ENCODE measurements around the gene ADAMTSL2. TPM values are rescaled to one million over a fixed set of nuclear protein-coding genes. Genes with fewer than 3 reads are reported as not detected.

Gene ADAMTSL2
- polyA plus RNA-seq, 12 donors, result 2.3 to 4.6 (median 2.6) TPM; not detected in 2

DNA sequence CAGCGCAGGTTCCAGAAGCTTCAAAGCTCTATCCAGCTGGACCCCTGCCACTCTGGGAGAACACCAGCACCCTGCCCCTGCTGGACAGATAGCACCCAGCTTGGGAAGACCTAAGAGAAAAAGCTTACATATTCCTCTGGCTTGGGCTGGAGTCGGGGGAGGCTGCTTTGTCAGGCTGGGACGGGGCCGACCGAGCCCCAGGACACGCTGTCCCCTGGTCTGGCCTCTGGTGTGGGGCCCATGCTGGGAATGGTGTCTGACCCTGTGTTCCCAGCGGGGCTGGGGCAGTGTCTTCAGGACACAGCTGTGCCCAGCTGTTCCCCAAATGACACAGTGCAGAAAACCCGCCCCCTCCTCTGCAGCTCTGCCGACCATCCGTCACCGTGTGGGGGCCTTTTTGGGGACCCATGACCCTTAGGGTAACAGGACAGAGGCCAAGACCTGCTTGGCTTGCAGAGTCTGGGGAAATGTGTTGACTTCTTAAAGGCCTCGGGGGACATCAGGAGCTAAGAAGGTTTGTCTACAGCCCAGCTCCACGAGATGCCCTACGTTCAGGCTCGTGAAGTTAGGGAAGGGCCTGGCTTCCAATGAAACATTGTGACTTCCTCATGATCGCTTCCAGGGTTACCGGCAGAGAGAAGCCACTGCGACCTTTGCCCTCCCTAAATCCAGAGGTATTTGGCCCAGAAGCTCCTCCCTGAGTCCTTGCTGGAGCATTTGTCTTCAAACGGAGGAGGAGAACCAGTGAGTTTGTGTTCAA, 35.2 kb upstream of the ADAMTSL2 start:
- no peak for DNase-seq

DNA sequence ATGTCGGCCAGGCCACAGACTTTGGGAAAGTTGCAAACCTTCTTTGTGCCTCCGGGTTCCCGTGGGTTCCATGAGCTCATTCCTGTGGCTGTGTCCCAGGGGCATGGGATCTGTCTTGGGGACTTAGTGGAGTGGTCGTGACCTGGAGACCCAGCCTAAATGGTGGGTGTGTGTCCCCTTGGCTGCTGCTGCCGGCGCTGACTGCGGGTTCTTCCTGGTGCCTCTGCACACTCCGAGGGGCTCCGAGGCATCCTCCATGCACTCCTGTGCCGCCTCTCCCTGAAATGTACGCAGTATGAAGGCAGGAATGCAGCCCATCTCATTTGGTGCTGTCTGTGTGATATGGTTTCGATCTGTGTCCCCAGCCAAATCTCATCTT, 34.6 kb upstream of the ADAMTSL2 start:
- no peak for DNase-seq

DNA sequence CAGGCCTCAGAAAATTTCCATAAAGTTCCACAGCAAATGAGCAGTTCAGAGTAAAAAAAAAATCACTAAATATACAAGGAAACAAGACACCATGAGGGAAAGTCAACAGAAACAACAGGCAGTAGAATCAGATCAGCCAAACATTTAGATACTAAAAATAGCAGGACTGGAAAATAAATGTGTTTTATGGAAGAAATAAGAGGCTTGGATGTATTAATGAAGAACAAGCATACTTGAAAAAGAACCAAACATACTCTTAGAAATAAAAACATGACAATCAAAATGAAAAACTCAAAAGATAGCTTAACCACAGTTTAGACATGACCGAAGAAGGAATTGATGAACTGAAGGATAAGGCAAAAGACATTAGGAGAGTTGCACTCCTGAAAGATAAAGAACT, 32.4 kb upstream of the ADAMTSL2 start:
- no peak for DNase-seq

DNA sequence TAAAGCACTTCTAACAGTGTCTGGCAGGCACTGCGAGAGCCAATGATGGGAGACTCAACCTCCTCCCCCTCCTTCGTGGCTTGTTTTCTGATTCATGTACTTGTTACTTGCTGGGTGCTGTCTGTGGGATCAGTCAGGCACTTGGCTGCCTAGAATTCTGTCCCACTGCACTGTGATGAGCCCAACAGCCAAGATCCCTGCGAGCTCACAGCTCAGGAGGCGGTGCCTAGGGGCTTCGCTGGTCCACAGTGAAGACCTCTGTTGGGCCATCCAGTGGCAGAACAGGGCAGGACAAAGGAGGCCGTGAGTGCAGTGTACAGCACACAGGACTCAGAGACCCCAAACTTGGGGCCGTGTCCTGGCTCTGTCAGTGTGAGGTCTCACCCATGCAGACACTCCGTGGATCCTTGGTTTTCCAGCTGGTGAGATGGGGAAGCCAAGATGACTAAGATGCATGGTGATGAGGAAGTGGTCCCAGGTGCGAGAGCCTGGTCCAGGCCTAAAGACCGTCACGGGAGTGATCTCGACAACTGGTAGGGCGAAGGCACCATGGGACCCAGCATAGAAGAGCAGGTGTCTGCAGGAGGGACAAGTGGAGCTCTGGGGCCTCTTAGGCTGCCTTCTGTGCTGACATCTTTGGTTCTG, 29.2 kb upstream of the ADAMTSL2 start:
- no peak for DNase-seq

DNA sequence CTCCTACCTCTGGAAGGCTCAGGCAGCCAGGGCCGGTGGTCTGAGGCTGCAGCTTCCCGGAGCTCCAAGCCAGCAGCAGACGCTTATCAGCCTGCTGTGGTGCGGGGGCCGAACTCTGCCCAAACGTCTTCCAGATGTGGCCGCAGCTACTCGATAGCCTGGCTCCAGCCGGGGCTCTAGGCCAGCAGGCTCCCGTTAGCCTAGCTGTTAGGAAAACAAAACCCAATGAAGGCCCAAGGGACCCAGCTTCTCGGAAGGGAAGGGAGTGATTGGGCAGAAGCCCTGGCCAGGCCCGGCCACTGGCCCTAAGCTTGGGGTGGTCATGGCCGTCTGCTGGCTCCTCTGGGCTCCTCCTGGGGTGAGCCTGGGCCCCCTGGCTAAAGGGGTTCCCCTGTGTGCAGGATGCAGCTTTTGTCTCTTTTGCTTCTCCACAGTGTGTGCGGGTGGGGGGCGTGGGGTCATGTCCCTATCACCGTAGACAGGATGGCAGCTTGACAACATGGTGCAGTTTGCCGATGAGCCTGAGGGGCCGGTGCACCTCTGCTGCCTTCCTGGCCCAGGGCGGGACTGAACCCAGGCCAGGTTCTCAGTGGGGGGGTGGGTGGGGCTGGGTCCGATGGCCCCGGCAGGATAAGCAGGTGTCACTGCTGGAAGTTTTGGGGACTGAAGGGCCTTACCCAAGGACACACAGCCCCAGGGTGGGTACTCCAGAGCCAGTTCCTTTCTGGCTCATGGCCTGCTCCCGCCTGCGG, 28.4 kb upstream of the ADAMTSL2 start:
- no peak for DNase-seq

DNA sequence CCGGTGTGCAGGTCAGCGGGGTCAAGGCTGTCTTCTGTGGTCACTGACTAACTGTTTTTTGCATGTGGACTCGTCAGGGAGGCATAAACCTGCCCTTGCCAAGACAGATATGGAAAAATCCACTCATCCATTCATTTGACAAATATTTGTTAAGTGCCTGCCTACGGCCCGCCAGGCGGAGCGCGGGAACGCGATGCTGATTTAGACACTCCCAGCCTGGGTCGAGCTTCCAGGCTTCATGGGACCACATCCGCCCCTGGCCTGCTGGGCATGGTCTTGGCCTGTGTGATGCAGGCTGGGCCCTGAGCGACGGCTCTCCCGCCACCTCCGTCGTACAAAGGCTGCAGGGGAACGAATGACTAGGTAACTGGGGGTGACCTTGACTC, 27.9 kb upstream of the ADAMTSL2 start:
- no peak for DNase-seq

DNA sequence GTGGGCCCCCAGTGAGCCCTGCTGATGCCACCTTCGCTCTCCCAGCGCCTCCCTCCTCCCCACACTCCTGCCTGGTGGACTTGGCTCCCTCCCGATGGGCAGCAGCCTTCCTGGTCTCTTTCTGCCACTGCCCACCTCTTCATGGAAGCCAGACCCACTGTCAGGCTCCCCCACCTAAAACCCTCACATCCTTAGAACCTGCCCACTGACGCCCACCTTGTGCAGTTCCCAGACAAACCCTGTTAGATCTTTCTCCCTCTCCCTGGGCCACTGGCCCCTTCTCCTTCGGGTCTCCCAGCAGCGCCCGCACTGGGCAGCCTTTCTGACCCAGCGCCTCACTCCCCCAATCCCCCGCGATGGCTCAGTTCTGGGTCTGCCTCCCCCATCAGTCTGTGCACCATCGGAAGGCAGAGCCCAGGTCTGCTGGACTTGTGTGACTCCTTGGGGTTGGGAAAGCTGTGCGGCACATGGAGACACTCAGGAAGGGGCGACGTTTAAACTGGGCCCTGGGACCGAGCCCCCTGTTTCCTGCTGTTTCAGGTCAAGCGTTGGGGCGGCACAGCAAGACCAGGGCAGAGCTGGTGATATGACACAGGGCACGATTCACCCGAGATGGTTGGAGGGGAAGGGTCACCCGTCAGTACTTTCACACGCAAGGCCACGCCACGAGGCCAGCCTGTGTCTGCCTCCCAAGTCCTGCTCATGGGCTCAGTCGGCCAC, 27.1 kb upstream of the ADAMTSL2 start:
- DNase-seq, result no peak

DNA sequence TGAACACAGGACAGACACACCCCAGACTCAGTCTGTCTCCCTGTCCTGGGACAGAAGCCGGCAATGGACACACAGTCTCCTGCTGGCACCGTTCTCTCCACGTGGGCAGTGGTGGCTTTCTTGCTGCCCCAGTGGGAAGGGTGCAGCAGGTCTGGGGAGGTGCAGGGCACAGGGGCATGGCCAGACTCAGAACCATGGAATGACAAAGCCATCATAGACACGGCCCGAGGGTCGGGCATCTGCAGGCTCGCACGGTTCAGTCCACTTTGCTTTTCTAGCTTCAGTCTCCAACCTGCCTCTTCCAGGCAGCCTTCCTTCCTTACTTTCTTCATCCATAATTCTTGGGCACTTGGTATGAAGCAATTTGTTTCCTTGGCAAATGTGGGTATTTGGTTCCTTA, 26.5 kb upstream of the ADAMTSL2 start:
- DNase-seq, result no peak

DNA sequence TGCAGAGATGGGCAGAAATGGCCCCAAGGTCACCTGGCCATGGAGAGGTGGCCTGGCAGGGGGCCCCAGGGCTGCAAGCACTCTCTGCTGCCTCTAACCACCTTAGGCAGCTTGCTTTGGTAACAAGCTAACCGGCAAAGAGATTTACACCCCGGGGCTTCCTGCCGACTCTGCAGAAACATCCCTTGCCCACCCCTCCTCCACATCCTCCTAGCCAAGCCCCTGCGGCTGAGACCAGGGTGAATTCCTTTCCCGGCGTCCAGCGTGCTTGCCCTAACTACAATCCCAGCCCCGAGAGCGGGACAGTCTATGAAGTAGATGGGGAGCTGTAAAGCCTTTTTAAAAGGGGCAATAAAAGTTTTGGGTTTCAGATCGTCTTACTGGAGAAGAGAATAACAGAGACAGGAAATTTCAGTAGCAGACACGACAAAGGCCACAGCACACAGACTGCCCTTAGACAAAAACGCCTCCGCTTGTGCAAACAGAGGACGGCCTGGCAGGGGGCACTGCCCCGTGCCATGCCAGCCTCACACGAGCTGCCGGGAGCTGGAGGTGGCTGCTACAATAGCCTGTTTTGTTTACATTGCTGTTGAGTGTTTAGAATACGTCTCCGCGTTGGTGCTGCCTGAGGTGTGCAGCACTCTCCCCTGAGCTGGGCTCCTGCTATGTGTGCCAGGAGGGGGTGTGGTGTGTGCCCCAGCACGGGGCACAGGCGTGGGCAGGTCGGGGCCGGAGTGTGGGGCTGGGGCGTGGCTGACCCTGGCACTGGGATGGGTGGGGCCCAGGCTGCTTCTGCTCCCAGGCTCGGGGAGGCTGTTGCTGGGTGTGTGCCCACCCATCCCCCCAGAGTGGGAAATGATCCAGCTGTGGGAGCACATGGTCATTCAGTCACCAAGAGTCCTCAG, 25.1 kb upstream of the ADAMTSL2 start:
- no peak for DNase-seq

DNA sequence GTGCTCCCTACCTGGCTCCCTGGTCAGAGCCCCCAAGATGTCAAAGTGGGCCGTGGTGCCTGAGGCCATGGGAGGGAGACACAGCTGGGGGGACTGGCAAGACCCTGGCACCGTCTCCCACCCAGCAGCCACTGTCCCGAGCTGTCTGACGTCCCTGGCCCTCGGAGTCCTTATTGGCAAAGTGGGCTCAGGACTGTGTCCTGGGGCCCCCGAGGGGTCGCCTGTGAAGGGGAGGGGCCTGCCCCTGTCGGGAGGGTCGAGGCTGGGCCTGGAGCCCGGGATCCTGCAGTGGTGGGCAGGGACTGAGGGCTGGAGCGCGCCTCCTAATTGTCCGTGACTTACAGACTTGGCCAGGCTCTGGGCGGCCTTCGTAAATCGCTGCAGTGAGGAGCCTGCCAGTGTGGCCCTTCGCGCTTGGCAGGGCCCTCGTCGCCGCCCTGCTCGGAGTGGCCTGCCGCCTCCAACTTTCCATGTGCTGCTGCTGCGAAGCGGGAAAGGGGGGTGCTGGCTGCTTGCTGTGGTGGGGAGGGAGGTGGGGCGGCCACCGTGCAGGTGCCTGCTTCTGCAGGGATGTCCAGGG, 23.5 kb upstream of the ADAMTSL2 start:
- DNase-seq, result no peak

DNA sequence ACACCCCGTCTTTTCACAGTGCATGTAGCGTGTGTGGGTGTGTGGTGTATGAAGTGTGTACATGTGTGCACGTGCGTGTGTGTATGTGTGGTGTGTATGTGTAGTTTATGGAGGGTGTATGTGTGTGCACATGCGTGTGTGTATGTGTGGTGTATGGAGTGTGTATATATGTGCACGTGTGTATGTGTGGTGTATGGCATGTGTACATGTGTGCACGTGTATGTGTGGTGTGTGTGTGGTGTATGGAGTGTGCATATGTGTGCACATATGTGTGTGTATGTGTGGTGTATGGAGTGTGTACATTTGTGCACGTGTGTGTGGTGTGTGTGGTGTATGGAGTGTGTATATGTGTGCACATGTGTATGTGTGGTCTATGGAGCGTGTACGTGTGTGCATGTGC, 22.9 kb upstream of the ADAMTSL2 start:
- DNase-seq, result no peak

DNA sequence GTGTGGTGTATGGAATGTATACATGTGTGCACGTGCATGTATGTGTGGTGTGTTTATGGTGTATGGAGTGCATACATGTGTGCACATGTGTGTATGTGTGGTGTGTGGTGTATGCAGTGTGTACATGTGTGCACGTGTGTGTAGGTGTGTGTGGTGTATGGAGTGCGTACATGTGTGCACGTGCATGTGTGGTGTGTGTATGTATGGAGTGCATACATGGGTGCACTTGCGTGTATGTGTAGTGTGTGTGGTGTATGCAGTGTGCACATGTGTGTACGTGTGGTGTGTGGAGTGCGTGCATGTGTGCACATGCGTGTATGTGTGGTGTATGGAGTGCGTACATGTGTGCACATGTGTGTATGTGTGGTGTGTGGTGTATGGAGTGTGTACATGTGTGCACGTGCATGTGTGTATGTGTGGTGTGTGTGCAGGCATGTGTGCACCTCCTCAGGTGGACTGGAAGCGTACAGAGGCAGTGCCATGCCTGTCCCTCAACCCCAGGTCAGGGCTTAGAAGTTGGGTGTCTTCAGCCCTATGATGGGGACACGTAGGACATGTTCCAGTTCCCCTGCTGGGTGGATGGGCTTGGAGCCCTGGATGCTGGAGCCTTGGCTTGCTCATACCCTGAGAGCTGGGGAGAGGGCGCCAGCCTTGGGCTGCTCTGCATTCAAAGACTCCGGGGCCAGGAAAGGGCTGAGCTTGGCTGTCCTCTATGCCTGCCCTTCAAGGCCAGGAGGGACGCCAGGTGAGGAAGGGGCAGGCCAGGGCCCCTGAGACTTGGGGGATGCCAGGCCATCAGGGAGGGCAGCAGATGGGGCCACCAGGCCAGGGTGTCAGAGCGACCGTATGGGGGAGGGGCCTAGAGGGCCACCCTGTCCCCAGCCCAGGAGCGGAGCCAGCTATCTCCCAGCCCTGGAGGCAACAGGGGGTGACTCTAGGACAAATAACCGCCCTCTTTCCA, 22.0 kb upstream of the ADAMTSL2 start:
- DNase-seq, result no peak

DNA sequence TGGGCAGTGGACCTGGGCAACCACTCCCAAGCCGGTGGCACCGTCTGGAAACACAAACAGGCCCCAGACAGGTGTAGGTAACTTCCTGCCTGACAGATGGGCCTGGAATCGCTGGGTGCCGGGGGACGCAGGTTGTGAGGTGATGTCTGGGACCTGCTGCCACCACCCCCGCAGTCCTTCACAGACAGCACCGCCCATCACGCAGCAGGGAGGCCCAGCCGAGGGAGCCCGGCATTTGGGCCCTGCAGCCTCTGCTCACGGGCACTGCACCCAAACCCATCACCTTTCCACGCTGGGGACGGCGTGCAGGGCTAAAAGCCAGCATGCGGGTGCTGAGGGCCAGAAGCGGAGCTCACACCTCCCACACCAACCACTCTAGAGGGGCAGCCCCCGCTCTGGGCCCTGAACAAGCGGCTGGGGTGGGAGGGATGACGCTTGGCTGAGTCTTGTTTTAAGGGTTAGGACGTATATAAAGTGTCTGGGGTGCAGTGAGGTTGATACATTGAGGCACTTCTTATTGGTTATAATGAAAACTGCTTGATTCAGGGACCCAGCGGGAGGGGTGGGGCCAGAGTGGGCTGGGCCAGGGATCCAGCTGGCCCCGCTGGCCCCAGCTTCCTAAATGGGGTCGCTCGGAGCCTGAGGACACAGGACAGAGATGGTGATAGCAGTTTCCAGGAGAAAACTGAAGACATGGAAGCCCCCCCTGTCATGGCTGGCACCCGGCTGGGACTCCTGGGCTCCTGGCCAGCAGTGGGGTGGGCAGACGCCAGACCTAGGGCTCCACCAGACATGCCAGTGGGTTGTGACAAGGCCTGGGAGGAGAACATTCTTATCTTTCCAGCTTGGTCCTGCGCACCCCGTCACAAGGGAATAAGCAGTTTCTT, 21.0 kb upstream of the ADAMTSL2 start:
- DNase-seq, result no peak

DNA sequence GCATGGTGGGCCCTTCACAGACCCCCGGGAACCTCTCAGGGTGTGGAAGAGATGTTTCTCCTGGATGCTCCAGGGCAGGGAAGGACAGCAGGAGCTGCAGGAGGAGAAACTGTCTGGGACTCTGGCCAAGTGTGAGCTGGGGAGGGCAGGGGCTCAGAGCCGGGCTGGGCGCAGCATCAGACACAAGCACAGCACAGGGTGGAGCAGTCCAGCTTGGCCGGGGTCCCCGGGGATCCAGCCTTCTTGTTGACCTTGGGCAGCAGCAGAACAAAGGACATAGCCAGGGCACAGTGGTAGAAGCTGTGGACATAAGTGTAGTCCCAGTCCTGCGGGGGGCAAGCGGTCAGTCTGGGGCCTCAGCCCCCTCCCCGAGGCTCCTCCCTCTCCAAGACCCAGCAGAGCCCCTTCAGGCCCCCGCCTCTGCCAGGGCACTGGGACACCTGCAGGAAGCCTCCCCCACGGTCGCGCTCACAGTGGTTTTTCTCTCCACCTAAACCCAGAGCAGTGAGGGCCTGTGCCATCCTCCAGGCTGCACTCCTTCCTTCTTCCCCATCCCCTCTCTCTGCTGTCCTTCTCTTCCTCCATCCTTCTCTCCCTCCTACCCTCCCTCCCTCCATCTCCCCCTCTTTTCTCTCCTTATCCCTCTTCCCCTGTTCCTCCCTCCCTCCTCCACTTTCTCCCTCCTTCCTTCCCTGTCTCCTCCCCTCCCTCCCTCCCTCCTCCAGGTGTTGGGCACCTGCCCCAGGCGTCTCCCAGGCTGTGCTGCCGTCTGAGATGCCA, 19.9 kb upstream of the ADAMTSL2 start:
- DNase-seq, result no peak

DNA sequence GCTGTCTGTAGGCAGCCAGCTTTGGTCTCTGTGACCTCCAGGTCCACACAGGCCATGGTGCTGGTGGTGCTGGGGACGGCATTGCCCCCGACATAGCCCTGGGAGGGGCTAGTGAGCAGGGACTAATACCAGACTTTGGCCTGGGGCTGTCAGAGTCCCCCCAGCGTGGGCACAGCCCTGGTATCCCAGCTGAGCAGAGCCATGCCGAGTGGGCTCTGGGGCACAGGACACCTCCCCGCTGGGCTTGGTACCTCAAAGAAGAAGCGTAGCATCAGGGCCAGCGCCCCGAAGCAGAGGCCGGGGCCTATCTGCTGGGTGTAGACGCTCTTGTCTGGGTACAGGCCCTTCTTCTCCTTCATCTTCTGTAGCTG, 19.3 kb upstream of the ADAMTSL2 start:
- DNase-seq, result no peak

DNA sequence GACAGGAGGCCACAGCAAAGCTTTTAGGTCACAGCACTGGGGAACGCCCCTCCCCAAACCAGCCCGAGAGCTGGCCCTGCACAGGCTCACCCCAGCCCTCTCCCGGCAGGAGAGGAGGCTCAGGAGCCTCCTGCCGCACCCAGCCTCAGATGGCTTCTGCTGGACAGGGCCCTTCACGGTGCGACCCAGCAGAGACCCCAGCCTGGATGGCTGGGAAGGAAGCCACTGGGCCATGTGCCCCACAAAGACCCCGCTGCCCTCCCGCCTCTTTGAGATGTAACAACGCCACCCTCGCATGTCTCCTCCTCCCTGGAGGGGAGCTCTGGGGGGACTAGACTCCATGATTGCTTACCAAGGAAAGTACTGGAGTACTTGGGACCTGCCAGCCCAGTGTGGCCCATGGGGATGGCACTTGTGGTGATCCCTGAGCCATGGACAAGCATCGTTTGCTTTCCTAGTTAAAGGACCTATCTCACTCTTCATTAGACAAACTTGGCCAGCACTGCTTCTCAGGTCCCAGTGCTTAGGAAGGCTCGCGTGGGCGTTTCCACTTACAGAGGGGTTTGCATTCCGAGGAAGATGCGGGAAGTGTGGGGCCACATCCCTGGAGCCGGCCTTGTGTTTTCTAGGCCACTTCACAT, 18.8 kb upstream of the ADAMTSL2 start:
- no peak for DNase-seq

DNA sequence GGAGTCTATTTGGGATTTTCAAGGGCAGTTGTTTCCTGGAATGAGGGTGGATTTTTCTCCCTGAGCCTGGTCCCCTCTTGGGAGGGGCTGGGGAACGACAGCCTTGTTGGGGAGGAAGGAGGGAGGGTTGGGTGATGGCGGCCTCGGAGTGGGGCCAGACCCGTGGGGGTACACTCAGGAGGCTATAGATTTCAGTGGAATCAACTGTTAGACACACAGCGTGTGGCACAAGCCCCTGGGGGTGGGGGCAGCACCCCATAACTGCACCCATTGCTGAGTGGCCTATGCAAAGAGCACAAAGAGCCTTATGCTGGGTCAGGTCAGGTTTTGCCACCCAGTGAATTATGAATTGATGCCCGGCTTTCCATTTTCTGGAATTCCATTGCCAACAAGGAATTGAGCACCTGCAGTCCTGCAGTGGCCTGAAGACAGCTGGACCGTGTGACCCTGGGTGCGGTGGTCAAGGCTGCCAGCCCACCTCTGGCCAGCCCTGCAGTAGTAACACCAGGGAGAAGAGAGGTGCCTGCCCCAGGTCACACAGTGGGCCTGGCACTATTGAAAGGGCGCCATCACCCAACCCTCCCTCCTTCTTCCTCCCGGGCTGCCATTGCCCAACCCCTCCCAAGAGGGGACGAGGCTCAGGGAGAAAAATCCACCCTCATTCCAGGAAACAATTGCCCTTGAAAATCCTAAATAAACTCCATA, 18.1 kb upstream of the ADAMTSL2 start:
- no peak for DNase-seq
